GM18505 (cell line): ENCODE results near the gene NFIA.

ENCODE experiments used
- ATAC-seq: cut with Tn5 transposase; IDR thresholded peaks from one replicate; pipeline ENCODE4 v1.9.1; 2021; ENCODE audit not compliant: unreplicated experiment
- POLR2A ChIP-seq: IDR thresholded peaks from 4 replicates; pipeline ENCODE4 v1.6.1; 2011; ENCODE audit warnings: borderline replicate concordance; ENCODE audit not compliant: insufficient read depth, insufficient read length; ENCODE audit errors: extremely low read depth

The NFIA gene

DNA sequence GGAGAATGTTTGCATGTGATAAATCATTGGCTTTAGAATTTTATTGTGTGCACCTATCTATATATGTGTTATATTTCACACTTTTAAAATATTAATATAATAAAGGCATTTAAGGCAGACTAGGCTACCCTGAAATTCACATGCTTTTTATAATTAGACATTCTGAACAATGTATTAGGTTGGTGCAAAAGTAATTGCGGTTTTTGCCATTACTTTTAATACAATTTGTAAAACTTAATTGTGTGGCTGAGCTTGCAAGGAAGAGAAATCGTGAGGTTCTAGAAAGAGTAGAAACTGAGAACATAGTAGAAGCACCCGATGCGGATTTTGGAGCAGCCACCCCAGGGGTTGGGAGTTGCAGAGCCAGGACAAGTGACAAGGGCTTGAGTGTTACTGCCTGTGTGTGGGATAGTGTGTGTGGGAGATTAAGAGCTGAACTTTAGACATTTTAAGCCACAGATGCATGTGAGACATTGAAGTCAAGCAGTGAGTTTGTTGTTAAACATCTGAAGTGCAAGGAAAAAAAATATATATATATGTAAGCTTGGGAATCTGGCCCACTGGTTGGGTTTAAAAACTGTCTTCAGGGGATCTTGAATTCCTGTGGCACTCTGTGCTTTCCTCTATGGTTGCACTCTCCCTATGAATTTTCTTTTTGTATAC lies 398.0 kb downstream of the NFIA start:
- no peak for TF ChIP-seq POLR2A
- ATAC-seq, result no peak

DNA sequence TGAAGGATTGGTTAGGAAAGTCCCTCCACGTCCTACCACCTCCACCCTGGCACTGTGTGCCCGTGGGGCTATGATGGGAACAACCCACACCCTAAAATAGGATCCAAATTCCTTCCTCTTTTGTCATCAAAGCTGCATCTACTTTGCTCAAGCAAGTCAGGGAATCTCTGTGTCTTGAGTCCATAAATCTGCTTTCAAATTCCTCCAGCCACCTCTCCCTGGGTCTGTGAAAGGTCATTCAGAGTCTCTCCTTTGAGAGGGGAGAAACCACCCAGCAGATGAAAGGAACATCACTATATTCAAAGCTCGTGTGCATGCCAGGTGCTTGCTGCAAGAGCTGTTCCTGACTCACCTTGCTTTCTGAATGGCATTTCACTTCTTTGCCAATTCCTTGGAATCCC lies 399.0 kb downstream of the NFIA start:
- no peak for ATAC-seq

DNA sequence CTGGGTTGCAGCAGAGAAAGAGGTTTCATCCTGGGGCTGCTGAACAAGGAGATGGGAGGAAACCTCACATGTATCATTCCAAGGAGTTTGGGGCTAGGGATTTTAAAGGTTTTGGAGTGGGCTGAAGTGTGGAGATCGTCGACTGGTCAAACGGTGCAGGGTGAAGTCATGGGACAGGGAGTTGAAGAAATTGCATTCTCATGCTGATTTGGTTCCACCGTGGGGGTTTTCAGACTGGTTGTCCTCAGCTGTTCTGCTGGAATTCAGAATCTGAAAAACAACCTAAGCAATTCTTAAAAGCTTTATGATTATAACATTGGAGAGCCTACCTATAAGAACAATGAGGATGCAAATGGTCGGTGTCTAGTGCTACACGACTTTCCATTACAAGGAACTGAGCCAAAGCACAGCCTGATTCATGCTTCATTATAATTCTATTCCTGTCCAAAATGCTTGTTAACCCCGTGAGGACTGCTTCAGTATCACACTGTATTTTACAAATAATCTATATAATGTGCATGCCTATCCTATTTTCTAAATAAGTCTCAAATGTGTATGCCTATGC lies 399.9 kb downstream of the NFIA start:
- no peak for ATAC-seq
- TF ChIP-seq POLR2A, result no peak

More for the DNA sequence above, 399.0 kb downstream of the NFIA start:
- TF ChIP-seq POLR2A, result no peak

DNA sequence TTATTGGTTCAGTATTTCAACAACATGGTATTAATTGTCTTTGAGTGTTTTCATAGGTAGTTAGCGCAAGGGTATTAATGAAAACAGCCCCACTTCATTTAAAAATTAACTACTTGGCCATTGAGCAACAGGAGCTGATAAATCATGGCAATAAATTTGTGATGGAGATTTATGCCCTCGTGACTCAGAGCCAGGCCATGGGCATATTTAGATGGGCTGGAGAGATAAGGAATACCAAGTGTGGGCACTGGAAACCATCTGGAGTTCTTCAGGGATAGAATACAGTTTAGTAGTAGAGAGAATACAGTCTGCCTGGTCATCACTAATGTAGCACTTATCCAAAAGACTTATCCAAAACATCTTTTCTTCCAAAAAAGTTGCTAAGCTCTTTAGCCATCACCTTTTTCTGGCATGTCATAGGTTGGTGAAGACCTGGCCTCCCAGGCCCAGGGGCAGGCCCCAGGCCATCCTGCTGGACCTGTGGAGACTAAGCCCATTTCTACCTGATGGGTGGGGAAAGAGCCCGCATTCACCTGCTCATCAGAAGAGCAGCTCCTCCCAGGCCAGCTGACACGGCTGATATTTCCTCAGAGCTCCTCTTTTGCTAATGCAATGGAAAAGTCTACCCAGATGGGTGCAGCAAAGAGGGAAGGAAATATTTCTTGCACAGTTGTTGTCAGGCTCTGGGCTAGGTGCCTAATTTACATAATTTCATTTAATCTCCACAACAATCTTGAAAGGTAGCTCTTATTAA lies 404.6 kb downstream of the NFIA start:
- no peak for TF ChIP-seq POLR2A
- no peak for ATAC-seq

DNA sequence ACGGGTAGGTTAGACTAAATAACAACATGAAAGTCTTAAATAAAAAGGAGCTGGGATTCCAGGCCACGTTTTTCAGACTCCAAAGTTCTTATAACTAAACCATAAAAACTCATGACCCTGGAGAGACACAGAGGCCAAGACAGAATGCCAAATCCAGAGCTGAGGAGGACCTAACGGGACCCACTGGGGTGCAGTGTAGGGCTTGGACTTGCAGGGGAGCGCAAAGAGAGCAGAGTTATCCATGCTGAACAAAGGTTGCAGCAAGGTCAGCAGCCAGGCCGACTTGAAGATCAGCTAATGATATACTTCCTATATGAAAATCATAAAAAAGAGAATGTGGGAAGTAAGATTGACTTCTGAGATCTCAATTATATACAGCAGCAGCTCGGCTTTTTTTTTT lies 405.4 kb downstream of the NFIA start:
- no peak for TF ChIP-seq POLR2A
- no peak for ATAC-seq

DNA sequence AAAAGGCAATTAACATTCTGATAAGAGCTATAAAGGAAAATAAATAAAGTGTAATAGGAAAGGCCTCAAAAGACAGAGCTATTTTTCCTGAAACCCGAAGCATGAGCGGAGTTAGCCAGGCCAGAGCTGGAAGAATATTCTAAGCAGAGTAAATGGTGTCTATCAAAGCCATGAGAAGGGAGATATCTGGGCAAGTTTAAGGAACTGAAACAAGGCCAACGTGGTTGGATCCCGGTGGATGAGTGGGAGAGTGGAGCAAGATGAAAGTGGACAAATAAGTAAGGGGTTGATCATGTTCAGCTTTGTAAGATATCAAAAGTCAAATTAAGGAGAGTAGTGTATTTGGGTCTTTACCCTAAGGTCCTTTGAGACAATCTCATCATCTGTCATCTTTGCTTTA lies 408.6 kb downstream of the NFIA start:
- no peak for TF ChIP-seq POLR2A
- ATAC-seq, result no peak

DNA sequence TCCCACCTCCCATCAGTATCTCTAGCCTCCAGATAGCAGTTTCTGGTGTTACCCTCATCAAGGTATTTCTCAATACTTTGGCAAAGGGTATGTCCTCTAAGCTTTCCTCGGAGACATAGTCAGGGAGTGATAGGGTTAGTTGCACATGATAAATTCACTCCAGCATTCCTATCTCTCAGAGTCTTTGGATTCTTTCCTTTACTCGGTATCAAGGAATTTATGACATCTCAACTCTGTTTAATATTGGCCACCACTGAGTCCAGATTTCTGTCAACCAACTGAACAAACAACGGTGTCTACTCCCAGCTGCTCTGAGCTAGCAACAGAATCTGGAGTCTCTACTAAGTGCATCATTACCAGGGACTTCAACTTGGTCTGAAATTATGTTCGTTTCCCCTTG lies 409.1 kb downstream of the NFIA start:
- no peak for ATAC-seq
- TF ChIP-seq POLR2A, result no peak

DNA sequence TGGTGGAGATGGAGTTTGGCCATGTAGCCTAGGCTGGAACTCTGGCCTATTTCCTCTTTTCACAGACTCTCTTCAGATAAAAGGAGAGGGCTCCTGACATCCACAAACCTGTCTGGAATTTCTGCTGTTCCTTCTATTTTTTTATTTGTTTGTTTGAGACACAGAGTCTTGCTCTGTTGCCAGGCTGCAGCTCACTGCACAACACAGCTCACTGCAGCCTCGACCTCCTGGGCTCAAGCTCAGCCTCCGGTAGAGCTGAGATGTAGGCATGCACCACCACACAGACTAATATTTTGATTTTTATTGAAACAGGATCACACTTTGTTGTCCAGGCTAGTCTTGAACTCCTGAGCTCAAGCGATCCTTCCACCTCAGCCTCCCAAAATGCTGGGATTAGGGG lies 411.6 kb downstream of the NFIA start:
- ATAC-seq, result no peak
- TF ChIP-seq POLR2A, result no peak

DNA sequence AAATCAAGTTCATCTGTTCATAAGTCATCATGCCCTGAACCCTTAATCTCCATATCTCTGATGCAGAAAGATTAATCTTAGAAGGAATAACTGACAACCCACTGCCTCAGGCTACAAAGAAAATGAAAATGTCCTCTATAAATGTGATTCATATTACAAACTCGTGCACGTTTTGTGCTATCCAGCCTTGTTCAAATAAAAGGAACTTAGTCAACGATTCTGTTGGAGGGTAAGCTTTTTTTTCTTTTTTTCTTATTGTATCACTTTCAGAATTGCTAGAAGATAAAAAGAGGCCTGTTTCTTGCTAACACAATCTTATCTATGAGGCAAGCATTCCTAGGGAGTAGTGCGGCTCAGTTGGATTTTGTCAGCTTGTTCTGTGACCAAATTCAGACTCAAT lies 414.1 kb downstream of the NFIA start:
- no peak for TF ChIP-seq POLR2A

DNA sequence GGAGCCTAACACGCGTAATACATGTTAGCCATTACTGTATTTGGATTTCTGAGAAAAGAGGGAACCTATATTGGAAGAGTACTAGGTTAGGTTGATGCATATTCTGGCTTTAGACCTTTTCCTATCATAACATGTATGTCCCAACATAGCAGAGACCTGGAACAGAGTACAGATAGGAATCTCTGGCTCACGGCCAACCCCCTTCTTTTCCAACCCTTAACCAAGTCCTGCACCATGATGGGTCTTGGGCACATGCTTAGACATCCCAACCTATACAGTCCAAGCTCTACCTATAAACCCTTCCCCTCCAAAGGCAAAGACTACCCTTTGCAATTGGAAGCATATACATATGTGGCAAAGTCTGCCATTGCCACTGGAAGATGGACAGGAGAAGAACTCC lies 414.7 kb downstream of the NFIA start:
- no peak for ATAC-seq
- no peak for TF ChIP-seq POLR2A

More for the DNA sequence above, 414.1 kb downstream of the NFIA start:
- no peak for ATAC-seq

DNA sequence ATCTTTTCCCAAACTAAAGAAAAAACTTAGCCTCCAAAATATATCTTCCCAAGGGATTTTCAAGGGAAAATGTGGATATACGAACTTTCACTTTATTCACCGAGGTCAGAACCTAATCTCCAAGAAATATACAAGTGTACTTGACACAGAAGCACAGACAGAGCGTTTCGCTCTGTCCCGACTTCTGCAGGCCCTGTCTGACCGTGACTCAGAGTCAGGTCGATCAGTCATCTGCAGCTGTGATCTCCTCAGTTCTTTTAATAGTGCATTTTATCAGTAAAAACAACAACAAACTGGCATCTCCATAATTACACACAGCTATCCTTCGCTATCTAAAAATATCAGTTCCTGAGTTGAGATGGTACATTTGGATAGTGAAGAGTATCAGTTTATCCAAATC lies 416.0 kb downstream of the NFIA start:
- ATAC-seq, result no peak
- no peak for TF ChIP-seq POLR2A

DNA sequence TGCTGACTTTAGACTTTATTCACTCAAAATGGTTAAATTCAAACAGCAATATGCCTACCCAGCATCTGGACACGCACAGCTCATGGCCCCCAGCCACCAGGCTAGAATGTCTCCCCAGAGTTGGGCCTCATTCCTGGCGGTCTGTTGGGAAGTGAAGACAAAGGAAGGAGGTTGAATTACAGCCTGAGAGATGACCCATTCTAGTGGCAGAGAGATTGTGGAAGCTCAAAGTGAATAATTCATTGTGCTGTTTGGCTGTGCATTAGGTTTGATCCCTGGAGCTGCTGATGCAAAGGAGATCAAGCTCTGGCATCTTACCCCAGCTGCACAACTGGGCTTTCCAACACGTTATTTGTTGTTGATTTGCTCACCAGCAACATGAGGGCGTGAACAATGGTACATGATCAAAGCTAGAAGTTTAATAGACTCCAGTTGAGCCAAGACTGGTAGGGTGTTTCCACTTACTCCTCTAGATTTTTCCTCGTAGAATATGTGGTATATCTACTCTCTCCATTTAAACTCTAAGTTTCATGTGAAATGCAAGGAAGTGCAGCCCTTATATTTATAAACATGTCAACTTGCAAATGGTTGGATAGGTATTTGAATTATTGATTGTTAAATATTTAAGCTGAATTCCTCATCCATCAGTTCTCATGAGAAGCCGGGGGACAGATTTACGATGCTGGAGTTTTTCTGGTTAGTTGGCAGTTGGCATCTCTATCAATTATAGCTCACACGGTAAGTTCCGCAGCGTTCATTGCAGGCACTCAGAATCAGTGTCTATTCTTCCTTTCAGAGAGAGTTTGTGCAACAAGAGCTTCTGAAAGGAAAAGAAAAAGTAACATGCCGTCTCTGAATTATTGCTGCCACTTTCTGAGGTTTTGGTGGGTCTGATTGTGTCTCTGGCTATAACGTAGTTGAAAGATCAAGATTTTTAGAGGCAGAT lies 419.9 kb downstream of the NFIA start:
- TF ChIP-seq POLR2A, result no peak
- no peak for ATAC-seq

DNA sequence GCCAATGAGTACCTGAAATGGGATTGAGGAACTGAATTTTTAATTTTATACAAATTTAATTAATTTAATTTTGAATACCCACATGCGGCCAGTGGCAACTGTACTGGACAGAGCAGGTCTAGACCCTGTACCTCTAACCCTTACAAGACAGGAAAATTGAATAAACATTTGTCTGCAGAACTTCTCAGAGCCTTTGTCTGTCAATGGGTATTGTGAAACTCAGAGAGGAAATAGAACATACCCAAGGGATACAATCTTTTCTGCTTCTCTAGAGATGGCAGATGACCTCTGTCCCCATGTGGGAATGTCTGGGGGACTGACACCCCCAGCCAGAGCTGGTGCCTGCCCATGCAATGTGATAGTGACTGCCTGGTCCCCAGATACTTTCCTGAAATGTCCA lies 421.9 kb downstream of the NFIA start:
- ATAC-seq, result no peak
- no peak for TF ChIP-seq POLR2A
